Left lobe of liver (tissue), 2 donors: ENCODE results near the gene EAPP. TPM values are rescaled to one million over a fixed set of nuclear protein-coding genes. Genes with fewer than 3 reads are reported as not detected.
"Not testable (repeated sequence)": the region's sequence is repeated elsewhere in the genome, so short reads cannot be mapped to it uniquely, and the experiment has no call there.

Experiments
- ATAC-seq: fragments of 200-7000 bp; cut with Tn5 transposase; one replicate; pipeline ENCODE4 v1.9.1; 2020; ENCODE audit warnings: mild to moderate bottlenecking, moderate library complexity
- DNase-seq: peaks from one replicate; pipeline ENCODE4 v3.0.0-alpha.2; 2020; ENCODE audit warnings: low spot score
- total RNA-seq: library from RNA; stranded (reverse); gene quantifications from one replicate; pipeline ENCODE4 v1.2.1, GENCODE V29; 2021
- donor health status: DM: no; HTN: no; CAD: no; lungs with moderate emphysema.
- donor health status: DM: no; HTN: yes; CAD: no.

The EAPP gene
- total RNA-seq, 1 donor from 2014 or later = 15.5 TPM

DNA sequence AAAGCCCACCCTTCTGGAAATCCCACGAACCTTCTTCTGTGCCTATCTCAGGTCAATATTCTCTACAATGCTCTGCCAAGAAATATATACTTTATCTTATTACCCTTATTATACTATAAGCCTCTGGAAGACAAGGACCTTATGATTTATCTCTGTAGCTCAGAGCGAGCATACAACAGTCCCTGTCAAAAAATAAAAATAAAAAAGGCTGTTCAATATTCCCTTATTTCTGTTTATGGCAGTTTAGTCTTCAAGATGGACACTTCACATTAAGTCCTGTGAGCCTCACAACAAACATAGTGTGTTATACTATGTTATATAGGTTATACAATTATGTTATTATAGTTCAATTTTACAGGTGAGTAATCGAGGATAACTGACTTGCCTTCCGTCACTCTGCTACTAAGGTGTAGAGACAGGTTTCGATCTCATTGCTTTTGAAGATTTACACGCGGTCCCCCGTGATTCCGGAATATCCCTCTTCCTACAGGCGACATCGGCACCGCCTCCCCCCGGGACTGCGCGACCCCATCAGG is 562 bp downstream of the EAPP start:
- no peak for DNase-seq
- ATAC-seq = peak; percentile 26

DNA sequence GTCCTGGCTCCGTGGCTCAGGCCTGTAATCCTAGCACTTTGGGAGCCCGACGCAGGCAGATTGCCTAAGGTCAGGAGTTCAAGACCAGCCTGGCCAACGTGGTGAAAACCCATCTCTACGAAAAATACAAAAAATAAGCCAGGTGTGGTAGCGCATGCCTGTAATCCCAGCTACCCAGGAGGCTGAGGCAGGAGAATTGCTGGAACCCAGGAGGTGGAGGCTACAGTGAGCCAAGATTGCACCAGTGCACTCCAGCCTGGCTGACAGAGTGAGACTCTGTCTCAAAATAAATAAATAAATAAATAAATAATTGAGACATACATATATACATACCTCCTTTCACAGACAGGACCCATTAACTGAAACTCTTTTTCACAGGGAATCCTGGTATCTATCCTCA is 1.4 kb downstream of the EAPP start:
- ATAC-seq, DNase-seq: not testable (repeated sequence)

DNA sequence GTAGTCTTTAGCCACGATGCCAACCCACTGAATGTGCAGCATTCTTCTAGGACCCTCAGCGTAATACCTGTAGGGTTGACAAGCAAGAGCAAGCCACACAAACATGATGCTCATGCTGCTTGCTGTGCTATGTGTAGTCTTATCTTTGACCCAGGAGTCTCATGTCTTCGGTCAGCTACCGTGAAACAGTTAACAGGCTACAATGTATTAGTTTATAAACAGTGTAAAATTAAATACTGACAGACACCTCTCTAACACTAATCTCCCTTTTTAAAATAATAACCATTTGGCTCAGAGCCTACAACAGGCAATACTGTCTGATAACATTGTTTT is 1.9 kb downstream of the EAPP start:
- no peak for DNase-seq
- ATAC-seq = no peak

DNA sequence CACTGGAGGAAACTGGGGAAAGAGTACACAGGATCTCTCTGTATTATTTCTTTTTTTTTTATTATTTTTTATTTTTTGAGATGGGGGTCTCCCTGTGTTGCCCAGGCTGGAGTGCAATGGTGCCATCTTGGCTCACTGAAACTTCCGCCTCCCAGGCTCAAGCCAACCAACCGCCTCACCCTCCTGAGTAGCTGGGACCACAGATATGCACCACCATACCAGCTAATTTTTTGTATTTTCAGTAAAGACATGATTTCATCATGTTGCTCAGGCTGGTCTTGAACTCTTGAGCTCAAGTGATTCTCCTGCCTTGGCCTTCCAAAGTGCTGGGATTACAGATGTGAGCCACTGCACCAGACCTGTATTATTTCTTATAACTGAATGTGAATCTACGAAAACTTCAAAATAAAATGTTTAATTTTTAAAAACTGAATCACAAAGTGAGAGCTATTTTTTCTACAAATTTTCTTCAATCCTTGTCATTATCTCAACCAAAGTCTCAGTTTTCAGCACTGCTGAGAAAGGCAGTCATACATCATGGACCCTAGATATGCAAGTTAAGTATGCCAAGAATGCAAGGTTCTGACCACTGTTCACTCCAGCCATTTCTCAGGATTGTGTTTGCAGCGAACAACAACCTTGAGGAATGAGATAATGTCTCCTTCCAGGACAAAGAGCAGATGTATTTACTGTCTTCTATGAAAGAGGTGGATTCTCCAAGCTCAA is 2.4 kb downstream of the EAPP start:
- ATAC-seq (no peak), DNase-seq (no peak)

DNA sequence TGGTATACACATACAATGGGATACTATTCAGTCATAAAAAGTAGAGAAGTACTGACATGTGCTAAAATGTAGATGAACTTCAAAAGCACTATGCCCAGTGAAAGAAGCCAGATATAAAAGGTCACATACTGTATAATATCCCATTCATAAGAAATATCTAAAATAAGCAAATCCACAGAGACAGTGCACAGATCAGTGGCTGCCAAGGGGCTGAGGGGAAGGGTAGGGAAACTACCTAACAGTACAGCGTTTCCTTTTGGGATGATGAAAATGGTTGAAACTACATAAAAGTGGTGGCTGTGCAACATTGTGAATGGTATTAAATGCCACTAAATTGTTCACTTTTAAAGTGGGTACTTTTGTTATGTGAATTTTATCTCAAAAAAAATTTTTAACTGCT is 11.9 kb downstream of the EAPP start:
- ATAC-seq (no peak), DNase-seq (no peak)

DNA sequence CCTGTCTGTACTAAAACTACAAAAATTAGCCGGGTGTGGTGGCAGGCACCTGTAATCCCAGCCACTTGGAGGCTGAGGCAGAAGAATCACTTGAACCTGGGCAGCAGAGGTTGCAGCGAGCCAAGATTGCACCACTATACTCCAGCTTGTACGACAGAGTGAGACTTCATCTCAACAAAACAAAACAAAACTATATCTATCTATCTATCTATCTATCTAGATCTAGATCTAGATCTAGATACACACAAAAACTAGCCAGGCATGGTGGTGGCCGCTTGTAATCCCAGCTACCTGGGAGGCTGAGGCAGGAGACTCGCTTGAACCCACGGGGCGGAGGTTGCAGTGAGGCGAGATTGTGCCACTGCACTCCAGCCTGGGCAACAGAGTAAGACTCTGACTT is 15.3 kb downstream of the EAPP start:
- DNase-seq, ATAC-seq: not testable (repeated sequence)

DNA sequence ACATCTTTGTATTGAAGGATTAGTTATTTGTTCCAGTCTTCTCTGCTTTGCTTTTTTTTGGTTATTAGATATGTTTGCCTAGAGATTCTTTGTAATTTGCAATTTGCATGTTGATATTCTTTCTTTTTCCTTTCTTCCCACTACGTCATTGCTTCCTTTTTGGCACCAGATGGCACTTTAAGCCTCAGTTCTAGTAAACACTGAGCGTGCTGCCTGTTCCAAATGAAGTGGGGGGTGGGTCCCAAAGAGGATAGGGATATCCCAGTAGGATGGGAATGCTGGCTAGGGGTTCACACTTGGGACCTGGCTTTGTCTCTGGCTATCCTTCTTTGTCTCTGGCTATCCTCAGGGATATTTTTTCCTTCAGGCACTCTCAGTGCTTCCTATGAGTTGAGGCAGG is 17.0 kb downstream of the EAPP start:
- ATAC-seq = no peak
- no peak for DNase-seq

DNA sequence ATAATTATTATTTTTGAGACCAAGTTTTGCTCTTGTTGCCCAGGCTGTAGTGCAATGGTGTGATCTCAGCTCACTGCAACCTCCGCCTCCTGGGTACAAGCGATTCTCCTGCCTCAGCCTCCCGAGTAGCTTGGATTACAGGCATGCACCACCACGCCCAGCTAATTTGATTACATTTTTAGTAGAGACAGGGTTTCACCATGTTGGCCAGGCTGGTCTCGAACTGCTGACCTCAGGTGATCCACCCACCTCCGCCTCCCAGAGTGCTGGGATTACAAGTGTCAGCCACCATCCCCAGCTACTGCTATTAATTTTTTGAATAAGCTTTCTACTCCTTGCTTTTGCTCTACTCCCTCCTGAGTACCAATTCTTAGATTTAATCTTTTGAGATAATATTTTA is 18.4 kb downstream of the EAPP start:
- DNase-seq, ATAC-seq: not testable (repeated sequence)

DNA sequence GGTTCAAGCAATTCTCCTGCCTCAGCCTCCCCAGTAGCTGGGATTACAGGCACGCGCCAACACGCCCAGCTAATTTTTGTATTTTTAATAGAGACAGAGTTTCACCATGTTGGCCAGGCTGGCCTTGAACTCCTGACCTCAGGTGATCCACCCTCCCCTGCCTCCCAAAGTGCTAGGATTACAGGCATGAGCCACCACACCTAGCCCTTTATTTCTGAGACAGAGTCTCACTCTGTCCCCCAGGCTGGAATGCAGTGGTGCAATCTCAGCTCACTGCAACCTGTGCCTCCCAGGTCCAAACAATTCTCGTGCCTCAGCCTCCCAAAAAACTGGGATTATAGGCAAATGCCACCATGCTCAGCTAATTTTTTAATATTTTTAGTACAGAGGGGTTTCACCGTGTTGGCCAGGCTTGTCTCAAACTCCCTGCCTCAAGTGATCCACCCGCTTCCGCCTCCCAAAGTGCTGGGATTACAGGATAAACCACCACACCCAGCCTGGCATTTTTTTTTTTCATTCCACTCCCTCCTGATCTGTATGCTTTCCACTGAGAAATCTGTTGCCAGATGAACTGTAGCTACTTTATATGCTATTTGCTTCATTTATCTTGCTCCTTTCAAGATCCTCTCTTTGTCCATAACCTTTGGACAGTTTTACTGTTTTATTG is 19.1 kb downstream of the EAPP start:
- DNase-seq, ATAC-seq: not testable (repeated sequence)

DNA sequence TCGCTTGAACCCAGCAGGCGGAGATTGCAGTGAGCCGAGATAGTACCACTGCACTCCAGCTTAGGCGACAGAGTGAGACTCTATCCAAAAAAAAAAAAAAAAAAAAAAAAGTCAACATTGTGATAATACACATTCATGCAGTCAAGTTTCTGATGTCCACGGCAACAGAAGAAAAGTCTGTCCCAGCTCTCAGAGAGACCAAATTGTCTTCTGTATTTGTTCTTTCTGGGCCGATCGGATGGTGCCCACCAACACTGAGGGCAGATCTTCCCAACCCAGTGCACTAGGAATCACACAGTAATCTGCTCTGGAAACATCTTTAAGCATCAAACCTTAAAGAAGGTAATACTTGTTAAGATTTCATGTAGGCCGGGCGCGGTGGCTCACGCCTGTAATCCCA is 31.6 kb downstream of the EAPP start:
- no peak for DNase-seq
- no peak for ATAC-seq

DNA sequence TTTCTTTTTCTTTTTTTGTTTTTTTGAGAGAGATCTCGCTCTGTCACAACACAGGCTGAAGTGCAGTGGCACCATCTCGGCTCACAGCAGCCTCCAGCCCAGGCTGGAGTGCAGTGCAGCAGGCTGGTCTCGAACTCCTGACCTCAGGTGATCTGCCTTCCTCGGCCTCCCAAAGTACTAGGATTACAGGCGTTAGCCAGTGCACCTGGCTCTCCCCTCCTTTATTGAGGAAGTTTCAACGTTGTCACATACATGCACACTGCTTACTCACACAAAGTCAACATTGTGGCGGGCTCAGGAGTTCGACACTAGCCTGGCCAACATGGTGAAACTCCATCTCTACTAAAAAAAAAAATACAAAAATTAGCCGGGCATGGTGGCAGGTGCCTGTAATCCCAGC is 32.0 kb downstream of the EAPP start:
- ATAC-seq (no peak), DNase-seq (no peak)

DNA sequence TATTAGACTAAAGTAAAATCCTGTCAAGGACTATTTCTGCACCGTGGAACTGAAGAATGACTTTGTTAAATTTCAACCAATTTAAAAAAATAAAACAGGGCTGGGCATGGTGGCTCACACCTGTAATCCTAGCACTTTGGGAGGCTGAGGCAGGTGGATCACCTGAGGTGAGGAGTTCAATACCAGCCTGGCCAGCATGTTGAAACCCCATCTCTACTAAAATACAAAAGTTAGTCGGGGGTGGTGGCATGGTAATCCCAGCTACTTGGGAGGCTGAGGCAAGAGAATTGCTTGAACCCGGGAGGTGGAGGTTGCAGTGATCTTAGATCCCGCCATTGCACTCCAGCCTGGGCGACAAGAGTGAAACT is 34.4 kb downstream of the EAPP start:
- ATAC-seq, DNase-seq: not testable (repeated sequence)

DNA sequence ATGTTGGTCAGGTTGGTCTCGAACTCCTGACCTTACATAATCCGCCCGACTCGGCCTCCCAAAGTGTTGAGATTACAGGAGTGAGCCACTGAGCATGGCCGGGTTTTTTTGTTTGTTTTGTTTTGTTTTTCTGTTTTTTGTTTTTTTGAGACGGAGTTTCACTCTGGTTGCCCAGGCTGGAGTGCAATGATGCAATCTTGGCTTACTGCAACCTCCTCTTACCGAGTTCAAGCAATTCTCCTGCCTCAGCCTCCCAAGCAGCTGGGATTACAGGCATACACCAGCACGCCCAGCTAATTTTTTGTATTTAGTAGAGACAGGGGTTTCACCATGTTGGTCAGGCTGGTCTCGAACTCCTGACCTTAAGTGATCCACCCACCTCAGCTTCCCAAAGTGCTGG is 35.5 kb downstream of the EAPP start:
- not testable (repeated sequence) for DNase-seq, ATAC-seq

DNA sequence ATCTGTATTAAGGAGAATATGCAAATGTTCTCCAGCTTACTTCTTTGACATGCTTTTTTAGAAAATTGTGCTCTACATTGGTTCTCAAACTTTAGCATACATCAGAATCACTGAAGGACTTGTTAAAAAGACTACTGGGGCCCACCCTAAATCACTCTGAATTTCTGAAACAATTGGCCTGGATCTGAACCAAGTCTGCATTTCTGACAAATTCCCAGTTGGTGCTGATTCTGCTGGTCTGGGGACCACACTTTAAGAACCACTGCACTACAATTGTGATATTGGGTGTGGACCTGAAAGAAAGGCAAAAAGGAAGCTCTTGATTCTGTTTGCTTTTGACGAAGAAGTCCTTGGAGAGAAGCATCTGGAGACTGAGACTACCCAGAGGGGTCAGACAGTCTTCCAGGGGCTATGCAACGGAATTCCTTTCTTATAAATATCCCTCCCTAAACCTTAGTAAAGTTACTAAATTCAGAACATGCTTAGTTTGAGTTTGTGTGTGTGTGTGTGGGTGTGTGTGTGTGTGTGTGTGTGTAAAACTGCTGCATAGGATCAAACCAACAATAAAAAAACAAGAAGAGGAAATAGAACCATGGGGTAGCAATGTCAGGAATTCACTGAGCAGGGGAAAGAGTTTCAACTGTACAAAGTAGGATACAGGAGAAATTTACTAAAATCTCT is 36.8 kb downstream of the EAPP start:
- DNase-seq = no peak
- ATAC-seq = no peak

DNA sequence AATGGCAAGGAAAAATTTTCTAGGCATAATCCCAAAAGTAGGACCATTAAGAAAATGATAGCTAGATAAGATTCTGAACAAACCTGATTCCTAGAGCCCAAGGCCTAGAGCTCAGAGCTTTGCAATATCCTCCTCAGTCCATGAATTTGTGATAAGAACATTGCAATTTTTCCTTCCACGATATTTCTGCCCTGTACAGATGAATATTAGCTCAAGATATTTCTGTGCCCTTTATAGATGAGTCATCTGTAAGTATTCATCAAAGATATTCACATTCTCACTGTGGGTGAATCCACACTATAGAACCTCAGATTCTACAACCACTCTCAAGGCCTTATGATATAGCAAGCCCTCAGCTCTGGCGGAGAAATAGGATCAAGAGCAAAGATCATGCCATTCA is 37.5 kb downstream of the EAPP start:
- ATAC-seq (no peak), DNase-seq (no peak)

DNA sequence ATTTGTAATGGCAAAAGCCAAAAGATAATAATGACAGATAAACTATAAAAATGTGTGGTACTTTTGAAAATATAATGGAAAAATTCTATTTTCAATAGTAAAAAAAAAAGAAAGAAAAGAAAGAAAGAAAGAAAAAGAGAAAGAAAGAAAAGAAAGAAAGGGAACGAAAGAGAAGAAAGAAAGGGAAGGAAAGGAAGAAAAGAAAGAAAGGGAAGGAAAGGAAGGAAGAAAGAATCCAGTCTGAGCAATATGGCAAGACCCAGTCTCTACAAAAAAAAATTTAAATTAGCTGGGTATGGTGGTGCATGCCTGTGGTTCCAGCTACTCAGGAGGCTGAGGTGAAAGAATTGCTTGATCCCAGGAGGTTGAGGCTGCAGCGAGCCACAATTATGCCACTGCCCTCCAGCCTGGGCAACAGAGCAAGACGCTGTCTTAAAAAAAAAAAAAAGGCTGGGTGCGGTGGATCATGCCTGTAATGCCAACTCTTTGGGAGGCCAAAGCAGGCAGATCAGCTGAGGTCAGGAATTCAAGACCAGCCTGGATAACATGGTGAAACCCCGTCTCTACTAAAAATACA is 38.4 kb downstream of the EAPP start:
- ATAC-seq = no peak
- no peak for DNase-seq

DNA sequence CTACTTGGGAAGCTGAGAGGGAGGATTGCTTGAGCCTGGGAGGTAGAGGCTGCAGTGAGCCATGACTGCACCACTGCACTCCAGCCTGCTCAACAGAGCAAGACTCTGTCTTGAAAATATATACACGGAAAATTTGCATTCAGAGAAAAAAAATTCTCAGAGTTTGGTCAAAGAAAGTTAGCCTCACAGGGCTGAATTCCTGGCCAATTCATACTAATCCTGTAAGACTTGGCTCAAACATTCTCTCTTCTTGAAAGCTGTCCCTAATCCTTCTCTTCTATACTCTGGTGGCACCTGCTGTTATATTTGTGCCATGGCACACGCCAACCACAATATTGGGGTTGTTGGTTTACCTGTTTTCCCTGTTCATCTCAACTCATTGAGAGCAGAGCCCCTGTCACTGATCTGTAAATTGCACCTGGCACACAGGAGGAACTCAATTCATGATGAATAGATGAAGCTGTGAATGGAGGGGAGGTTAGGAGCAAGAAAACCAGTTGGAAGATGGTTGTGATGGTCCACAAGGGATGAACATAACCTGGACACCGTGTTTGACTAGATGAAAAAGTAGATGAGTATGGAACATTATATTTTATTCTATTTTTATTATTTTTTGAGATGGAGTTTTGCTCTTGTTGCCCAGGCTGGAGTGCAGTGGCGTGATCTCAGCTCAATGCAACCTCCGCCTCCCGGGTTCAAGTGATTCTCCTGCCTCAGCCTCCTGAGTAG is 40.7 kb downstream of the EAPP start:
- ATAC-seq = peak; percentile 88
- no peak for DNase-seq

DNA sequence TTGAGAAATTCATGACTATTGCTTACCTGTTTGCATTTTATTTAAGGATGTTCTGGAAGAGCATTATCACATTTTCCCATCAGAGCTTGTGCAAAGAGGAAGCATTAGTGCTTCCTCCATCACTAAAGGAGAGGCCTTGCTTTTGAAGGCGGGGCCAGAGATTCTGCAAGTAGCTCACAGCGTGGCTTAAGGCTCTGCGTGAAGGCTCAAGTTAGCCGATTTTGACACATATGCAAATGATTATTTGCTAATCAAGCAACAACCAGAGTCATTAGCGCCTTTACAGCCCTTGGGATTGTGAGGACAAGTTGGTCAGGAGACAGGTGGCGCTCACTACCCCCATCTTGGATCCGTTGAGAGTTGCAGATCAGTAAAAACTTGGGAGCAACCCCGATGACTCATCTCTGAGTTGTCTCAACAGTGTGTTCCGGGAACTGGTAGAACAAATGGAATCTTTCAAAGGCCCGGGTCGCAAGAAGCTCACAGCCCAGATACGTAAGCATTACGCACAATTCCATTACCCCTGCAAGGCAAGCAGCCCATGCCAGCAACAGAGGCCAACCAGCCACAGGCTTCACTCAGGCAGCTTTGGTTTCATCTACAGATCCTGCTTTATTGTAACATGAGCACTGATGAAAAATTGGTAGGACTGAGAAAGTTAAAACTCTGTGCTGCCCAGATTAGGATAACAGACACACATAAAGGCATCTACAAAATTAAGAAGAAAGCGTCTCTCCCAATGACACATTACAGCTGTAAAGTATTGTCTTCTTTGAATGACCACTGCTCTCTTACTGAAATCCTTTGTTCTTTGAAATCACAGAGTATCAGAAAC is 42.6 kb downstream of the EAPP start:
- no peak for DNase-seq
- peak; percentile 22 for ATAC-seq

DNA sequence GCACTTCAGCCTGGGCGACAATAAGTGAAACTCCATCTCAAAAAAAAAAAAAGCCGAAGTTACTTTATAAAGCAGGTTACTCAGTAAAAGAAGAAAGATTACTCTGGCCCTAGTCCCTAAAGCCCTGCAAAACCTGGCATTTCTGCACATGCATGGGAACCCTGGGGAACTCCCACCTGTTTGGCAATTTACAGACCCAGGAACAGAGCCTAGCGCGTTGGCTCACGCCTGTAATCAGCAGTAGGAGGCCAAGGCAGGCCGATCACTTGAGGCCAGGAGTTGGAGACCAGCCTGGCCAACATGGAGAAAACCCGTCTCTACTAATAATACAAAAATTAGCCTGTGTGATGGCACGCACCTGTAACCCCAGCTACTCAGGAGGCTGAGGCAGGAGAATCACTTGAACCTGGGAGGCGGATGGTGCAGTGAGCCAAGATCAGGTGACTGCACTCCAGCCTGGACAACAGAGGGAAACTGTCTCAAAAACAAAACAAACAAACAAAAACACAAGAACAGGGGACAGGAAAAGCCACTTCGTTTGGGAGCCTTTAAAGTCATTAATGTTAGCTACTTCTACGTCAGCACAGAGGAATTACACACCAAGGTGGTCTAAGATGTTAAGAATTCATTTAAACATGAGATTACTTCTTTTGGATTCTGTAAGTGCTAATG is 43.4 kb downstream of the EAPP start:
- ATAC-seq (peak; percentile 41), DNase-seq (peak; percentile 52)
